Activated CD8-positive, alpha-beta T cell treated with anti-CD3 and anti-CD28 coated beads, Interleukin-2, amount 10 ng/mL, durations not matched to agents 7 days and 5 days (primary cell): Measurements from ENCODE around the gene CXCR5. TPM values are rescaled to one million over a fixed set of nuclear protein-coding genes. Genes with fewer than 3 reads are reported as not detected.

Experiments used
- ATAC-seq: fragments of 150-1000 bp; cut with Tn5 transposase; one replicate; pipeline ENCODE4 v1.10.0; 2021; ENCODE audit warnings: moderate library complexity
- CTCF ChIA-PET: fragments of 350-600 bp; sonication (Branson Sonifier 250); formaldehyde crosslinking; loops from one replicate; lab custom pipeline; 2021; ENCODE audit warnings: antibody characterized with exemption; lab: Charles Lee
- POLR2A ChIA-PET: fragments of 350-600 bp; sonication (Branson Sonifier 250); formaldehyde crosslinking; loops from one replicate; lab custom pipeline; 2021; ENCODE audit warnings: antibody characterized with exemption; lab: Charles Lee
- DNase-seq: peaks from one replicate; pipeline ENCODE4 v3.0.0-alpha.2; 2020
- H3K27ac Mint-ChIP-seq: one replicate; pipeline ENCODE4 v1.8.0; 2021; ENCODE audit warnings: mild to moderate bottlenecking, mixed read lengths
- H3K27me3 Mint-ChIP-seq: one replicate; pipeline ENCODE4 v1.8.0; 2021; ENCODE audit warnings: low read depth, mixed read lengths
- H3K36me3 Mint-ChIP-seq: one replicate; pipeline ENCODE4 v1.8.0; 2021; ENCODE audit warnings: low read depth, mixed read lengths
- H3K4me1 Mint-ChIP-seq: one replicate; pipeline ENCODE4 v1.8.0; 2021; ENCODE audit warnings: low read depth, mixed read lengths
- H3K4me3 Mint-ChIP-seq: one replicate; pipeline ENCODE4 v1.8.0; 2021; ENCODE audit warnings: mild to moderate bottlenecking, mixed read lengths
- H3K9me3 Mint-ChIP-seq: one replicate; pipeline ENCODE4 v1.8.0; 2022; ENCODE audit warnings: mixed read lengths; ENCODE audit not compliant: insufficient read depth
- total RNA-seq, 2 experiments: library from RNA; stranded (reverse); gene quantifications; one replicate each; pipeline ENCODE4 v1.2.3, GENCODE V29; 2021

The CXCR5 gene
- total RNA-seq, 2 experiments from 2014 or later: 0.08 to 0.18 TPM

- Mint-ChIP-seq H3K4me3 (no peak overlapping the region), H3K27me3 (no peaks in the 10 kb centered on the region), H3K36me3 (no peaks in the 10 kb centered on the region), H3K4me1 (peaks cover 86% of the 10 kb centered on the region), H3K27ac (peak overlapping the region; percentile 99), H3K9me3 (no peaks in the 10 kb centered on the region)
- POLR2A ChIA-PET: interaction anchor here (0.8 to 2.9 kb wide), 9 partner anchors 8 to 86 kb away, joined by 3 to 52 read pairs (median 7); partner anchors contain the start of gene DDX6
- no peak for DNase-seq
- ATAC-seq: peak; percentile 2
- CTCF ChIA-PET: interaction anchor here (0.8 to 2.4 kb wide), 12 partner anchors 9 to 188 kb away, joined by 3 to 17 read pairs (median 4); partner anchors contain the start of gene DDX6
These were observed 6.1 kb upstream of the CXCR5 start for GRCh38 chr11:118877487-118878162.

- Mint-ChIP-seq H3K4me3 (no peak overlapping the region), H3K36me3 (no peaks in the 10 kb centered on the region), H3K9me3 (no peaks in the 10 kb centered on the region), H3K4me1 (peaks cover 86% of the 10 kb centered on the region), H3K27ac (peak overlapping the region; percentile 78), H3K27me3 (no peaks in the 10 kb centered on the region)
- ATAC-seq (peak; percentile 20), DNase-seq (peak; percentile 39)
- POLR2A ChIA-PET: interaction anchor here (0.7 to 2.9 kb wide), 6 partner anchors 8 to 87 kb away, joined by 3 to 52 read pairs (median 8); partner anchors contain the start of gene DDX6
- CTCF ChIA-PET: interaction anchor here (0.8 to 1.7 kb wide), 9 partner anchors 8 to 188 kb away, joined by 3 to 8 read pairs (median 3); partner anchors contain the start of gene DDX6
These were observed 5.5 kb upstream of the CXCR5 start for GRCh38 chr11:118878163-118878563.

GRCh38 chr11:118881228-118881627 lies 2.5 kb upstream of the CXCR5 start:
- H3K4me3 Mint-ChIP-seq: no peak overlapping the region
- ChIA-PET POLR2A (interaction anchor here (2.0 kb wide), 1 partner anchor 11 kb away, joined by 6 read pairs; no protein-coding TSS in a partner anchor), CTCF (no interaction called here)
- no peaks in the 10 kb centered on the region for H3K9me3 Mint-ChIP-seq
- no peaks in the 10 kb centered on the region for H3K27me3 Mint-ChIP-seq
- no peak for ATAC-seq
- no peaks in the 10 kb centered on the region for H3K36me3 Mint-ChIP-seq
- peaks cover 66% of the 10 kb centered on the region for H3K4me1 Mint-ChIP-seq
- no peak overlapping the region for H3K27ac Mint-ChIP-seq
- no peak for DNase-seq

GRCh38 chr11:118882491-118882890 lies 1.2 kb upstream of the CXCR5 start:
- ChIA-PET POLR2A (no interaction called here), CTCF (interaction anchor here (1.4 to 2.4 kb wide), 5 partner anchors 11 to 91 kb away, joined by 3 to 14 read pairs (median 5); partner anchors contain the start of gene DDX6)
- H3K4me1 Mint-ChIP-seq: peaks cover 56% of the 10 kb centered on the region
- DNase-seq (no peak), ATAC-seq (no peak)
- no peaks in the 10 kb centered on the region for H3K9me3 Mint-ChIP-seq
- H3K4me3 Mint-ChIP-seq: no peak overlapping the region
- H3K36me3 Mint-ChIP-seq: no peaks in the 10 kb centered on the region
- no peaks in the 10 kb centered on the region for H3K27me3 Mint-ChIP-seq
- no peak overlapping the region for H3K27ac Mint-ChIP-seq

- peak overlapping the region; percentile 55 for H3K27ac Mint-ChIP-seq
These were observed 706 bp upstream of the CXCR5 start for GRCh38 chr11:118883004-118883367.

GRCh38 chr11:118884875-118885274 lies 1.2 kb downstream of the CXCR5 start:
- no peak overlapping the region for H3K4me3 Mint-ChIP-seq
- peaks cover 41% of the 10 kb centered on the region for H3K4me1 Mint-ChIP-seq
- ChIA-PET POLR2A (interaction anchor here (1.6 kb wide), 1 partner anchor 15 kb away, joined by 7 read pairs; no protein-coding TSS in a partner anchor), CTCF (interaction anchor here (0.8 to 2.4 kb wide), 5 partner anchors 8 to 93 kb away, joined by 3 to 14 read pairs (median 3); partner anchors contain the start of gene DDX6)
- DNase-seq: no peak
- no peaks in the 10 kb centered on the region for H3K36me3 Mint-ChIP-seq
- no peak for ATAC-seq
- H3K27ac Mint-ChIP-seq: no peak overlapping the region
- no peaks in the 10 kb centered on the region for H3K27me3 Mint-ChIP-seq
- no peaks in the 10 kb centered on the region for H3K9me3 Mint-ChIP-seq

More at GRCh38 chr11:118883004-118883367, 706 bp upstream of the CXCR5 start:
- H3K27me3 Mint-ChIP-seq: no peaks in the 10 kb centered on the region
- ChIA-PET POLR2A (interaction anchor here (0.6 kb wide), 1 partner anchor 93 kb away, joined by 3 read pairs; no protein-coding TSS in a partner anchor), CTCF (interaction anchor here (1.2 to 2.4 kb wide), 6 partner anchors 12 to 93 kb away, joined by 3 to 14 read pairs (median 5); partner anchors contain the start of gene DDX6)
- DNase-seq: no peak
- peaks cover 51% of the 10 kb centered on the region for H3K4me1 Mint-ChIP-seq
- H3K36me3 Mint-ChIP-seq: no peaks in the 10 kb centered on the region
- no peak for ATAC-seq
- H3K9me3 Mint-ChIP-seq: no peaks in the 10 kb centered on the region
- no peak overlapping the region for H3K4me3 Mint-ChIP-seq

- Mint-ChIP-seq H3K4me3 (no peak overlapping the region), H3K36me3 (no peaks in the 10 kb centered on the region), H3K9me3 (no peaks in the 10 kb centered on the region), H3K4me1 (peaks cover 40% of the 10 kb centered on the region), H3K27me3 (no peaks in the 10 kb centered on the region), H3K27ac (no peak overlapping the region)
- no peak for ATAC-seq
- CTCF ChIA-PET: interaction anchor here (0.8 kb wide), 1 partner anchor 15 kb away, joined by 3 read pairs; no protein-coding TSS in a partner anchor
- no peak for DNase-seq
- POLR2A ChIA-PET: interaction anchor here (1.6 kb wide), 1 partner anchor 15 kb away, joined by 7 read pairs; no protein-coding TSS in a partner anchor
These were observed 1.6 kb downstream of the CXCR5 start for GRCh38 chr11:118885319-118885718.

- no peak for DNase-seq
- POLR2A ChIA-PET: interaction anchor here (1.3 to 1.6 kb wide), 2 partner anchors 9 to 16 kb away, joined by 4 to 7 read pairs; no protein-coding TSS in a partner anchor
- Mint-ChIP-seq H3K27ac (no peak overlapping the region), H3K36me3 (no peaks in the 10 kb centered on the region), H3K9me3 (no peaks in the 10 kb centered on the region), H3K4me3 (no peak overlapping the region), H3K4me1 (peaks cover 40% of the 10 kb centered on the region), H3K27me3 (no peaks in the 10 kb centered on the region)
- CTCF ChIA-PET: interaction anchor here (0.8 to 1.3 kb wide), 3 partner anchors 9 to 16 kb away, joined by 3 to 7 read pairs (median 3); no protein-coding TSS in a partner anchor
- no peak for ATAC-seq
These were observed 2.3 kb downstream of the CXCR5 start for GRCh38 chr11:118885831-118886565.

GRCh38 chr11:118886681-118887111 lies 3.0 kb downstream of the CXCR5 start:
- ChIA-PET CTCF (interaction anchor here (1.2 to 1.3 kb wide), 2 partner anchors 8 to 10 kb away, joined by 3 to 7 read pairs; no protein-coding TSS in a partner anchor), POLR2A (interaction anchor here (0.8 to 1.3 kb wide), 2 partner anchors 9 to 97 kb away, joined by 3 to 4 read pairs; no protein-coding TSS in a partner anchor)
- no peaks in the 10 kb centered on the region for H3K9me3 Mint-ChIP-seq
- no peak overlapping the region for H3K27ac Mint-ChIP-seq
- H3K4me3 Mint-ChIP-seq: no peak overlapping the region
- no peaks in the 10 kb centered on the region for H3K27me3 Mint-ChIP-seq
- ATAC-seq (no peak), DNase-seq (no peak)
- H3K36me3 Mint-ChIP-seq: no peaks in the 10 kb centered on the region
- H3K4me1 Mint-ChIP-seq: peaks cover 35% of the 10 kb centered on the region

- ChIA-PET POLR2A (interaction anchor here (0.8 to 1.3 kb wide), 2 partner anchors 8 to 98 kb away, joined by 3 to 4 read pairs; no protein-coding TSS in a partner anchor), CTCF (interaction anchor here (1.2 to 1.3 kb wide), 2 partner anchors 8 to 11 kb away, joined by 3 to 7 read pairs; no protein-coding TSS in a partner anchor)
- no peaks in the 10 kb centered on the region for H3K36me3 Mint-ChIP-seq
- peaks cover 40% of the 10 kb centered on the region for H3K4me1 Mint-ChIP-seq
- DNase-seq (no peak), ATAC-seq (no peak)
- no peaks in the 10 kb centered on the region for H3K27me3 Mint-ChIP-seq
- no peak overlapping the region for H3K27ac Mint-ChIP-seq
- H3K9me3 Mint-ChIP-seq: no peaks in the 10 kb centered on the region
- no peak overlapping the region for H3K4me3 Mint-ChIP-seq
These were observed 3.5 kb downstream of the CXCR5 start for GRCh38 chr11:118887206-118887605.

GRCh38 chr11:118888398-118888797 lies 4.7 kb downstream of the CXCR5 start:
- Mint-ChIP-seq H3K27ac (no peak overlapping the region), H3K27me3 (no peaks in the 10 kb centered on the region), H3K9me3 (no peaks in the 10 kb centered on the region), H3K4me1 (peaks cover 40% of the 10 kb centered on the region), H3K4me3 (no peak overlapping the region), H3K36me3 (no peaks in the 10 kb centered on the region)
- ATAC-seq (no peak), DNase-seq (no peak)
- ChIA-PET POLR2A (interaction anchor here (0.8 to 1.4 kb wide), 3 partner anchors 9 to 96 kb away, joined by 3 to 5 read pairs (median 4); no protein-coding TSS in a partner anchor), CTCF (no interaction called here)
